ENCODE data around the gene TMEM187.

DNA sequence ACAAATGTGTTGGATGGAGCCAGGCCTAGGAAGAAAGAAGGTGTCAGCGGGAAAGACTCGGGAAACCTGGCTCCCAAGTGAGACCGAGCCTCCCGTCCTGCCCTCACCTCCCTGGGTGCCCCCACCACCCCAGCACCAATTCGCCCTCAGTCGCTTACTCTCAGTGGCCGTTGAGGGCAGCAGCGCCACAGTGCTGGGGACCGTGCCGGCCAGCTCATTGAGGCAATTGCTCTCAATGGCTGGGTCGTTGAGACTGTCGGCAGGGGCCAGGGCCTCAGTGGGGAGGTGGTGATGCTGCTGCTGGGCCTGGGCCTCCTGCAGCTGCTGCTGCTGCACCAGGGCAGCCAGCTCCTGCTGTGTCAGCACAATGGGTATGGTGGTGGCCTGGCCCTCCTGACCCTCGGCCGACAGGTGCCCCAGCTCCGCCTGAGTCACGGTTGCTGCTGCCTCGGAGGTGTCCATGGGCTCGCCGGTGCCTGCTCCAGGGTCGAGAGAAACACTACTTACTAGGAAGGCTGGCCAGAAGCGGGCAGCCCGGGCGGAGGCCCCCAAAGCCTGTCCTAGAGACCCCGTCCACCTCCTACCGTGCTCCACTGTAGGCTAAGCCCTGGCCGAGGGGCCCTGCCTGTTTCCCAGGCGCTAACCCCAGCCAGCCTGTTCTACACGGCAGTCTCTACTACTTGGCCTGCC lies 20.7 kb upstream of the TMEM187 start:
- TF ChIP-seq, protein P1, sequence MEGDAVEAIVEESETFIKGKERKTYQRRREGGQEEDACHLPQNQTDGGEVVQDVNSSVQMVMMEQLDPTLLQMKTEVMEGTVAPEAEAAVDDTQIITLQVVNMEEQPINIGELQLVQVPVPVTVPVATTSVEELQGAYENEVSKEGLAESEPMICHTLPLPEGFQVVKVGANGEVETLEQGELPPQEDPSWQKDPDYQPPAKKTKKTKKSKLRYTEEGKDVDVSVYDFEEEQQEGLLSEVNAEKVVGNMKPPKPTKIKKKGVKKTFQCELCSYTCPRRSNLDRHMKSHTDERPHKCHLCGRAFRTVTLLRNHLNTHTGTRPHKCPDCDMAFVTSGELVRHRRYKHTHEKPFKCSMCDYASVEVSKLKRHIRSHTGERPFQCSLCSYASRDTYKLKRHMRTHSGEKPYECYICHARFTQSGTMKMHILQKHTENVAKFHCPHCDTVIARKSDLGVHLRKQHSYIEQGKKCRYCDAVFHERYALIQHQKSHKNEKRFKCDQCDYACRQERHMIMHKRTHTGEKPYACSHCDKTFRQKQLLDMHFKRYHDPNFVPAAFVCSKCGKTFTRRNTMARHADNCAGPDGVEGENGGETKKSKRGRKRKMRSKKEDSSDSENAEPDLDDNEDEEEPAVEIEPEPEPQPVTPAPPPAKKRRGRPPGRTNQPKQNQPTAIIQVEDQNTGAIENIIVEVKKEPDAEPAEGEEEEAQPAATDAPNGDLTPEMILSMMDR (IDR thresholded peaks at IDR 0.05; ENCODE audit: insufficient read depth, low read depth, low read length): no peak
- TF ChIP-seq EZH2 (IDR thresholded peaks at IDR 0.05; ENCODE audit: insufficient read depth, low read length): no peak
